GM10847 (cell line): ENCODE measurements around the gene TMA7.

Experiments used
- POLR2A ChIP-seq: IDR thresholded peaks from 2 replicates; pipeline ENCODE4 v1.6.1; 2011; ENCODE audit not compliant: insufficient read length; ENCODE audit errors: extremely low read depth

TMA7 gene

DNA sequence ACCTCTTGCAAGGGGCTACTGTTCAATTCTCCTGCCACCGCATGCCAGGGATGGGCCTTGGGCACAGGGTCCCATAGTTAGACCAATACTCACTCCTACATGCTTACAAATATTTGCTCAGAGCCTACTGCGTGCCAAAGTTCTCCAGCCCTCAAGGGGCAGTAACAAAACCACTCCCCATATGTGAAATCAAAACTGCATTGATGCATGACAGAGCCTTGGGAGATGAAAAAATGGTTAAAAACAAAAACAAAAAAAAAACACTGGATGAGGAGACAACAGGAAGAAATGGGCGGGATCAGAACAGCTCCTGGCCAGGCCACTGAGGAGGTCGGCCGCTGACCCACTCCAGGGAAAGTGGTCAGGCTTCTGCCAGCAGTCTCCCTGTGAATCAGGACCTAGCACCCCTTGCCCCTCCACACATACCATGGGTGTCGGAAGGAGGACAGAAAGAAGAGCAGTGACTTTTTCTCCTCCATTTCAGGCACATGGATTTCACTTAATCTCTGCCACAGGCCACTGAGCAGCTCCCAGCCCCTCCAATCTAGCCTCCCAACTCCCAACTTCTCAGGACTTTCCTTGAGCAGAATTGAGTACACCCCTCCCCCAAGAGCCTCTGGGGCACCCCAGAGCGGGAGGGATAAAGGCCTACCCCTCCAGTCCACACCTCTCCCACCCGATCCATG, 13.0 kb upstream of the TMA7 start:
- no peak for TF ChIP-seq POLR2A

DNA sequence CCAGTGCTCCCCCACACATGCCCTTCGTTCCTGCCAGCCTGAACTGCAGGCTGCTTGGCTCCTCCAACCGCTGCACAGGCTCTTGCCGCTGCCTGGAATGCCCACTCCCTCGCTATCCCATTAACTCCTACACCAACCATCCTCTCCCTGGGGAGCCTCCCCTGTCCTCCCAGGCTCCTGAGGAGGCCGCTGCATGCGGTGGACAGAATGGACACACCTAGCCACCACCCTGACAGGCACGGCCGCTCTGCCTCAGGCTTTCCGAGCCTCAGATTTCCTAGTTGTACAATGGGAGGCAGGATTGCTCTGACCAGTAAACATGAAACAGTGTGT, 12.5 kb upstream of the TMA7 start:
- TF ChIP-seq POLR2A, result no peak

DNA sequence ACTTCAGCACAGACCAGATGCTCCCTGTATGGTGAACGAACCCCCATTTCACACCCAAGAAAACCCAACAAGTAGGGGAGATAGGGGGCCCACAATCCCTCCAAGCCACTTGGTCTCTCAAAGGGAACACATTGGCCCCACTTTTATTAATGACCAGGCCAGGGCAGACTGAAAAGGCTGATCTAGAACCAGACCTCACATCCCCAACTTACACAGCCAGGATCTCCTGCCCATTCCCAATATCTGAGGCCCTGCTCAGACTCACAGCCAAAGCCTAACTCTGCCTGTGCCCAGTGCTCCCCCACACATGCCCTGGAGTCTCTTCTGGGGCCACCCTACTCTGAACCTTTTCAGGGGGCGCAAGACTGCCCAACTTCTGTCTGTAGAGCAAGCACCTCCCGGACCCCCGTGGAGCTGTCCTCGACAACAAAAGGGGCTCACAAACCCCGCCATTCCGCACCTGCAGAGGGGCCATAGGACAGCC, 11.9 kb upstream of the TMA7 start:
- no peak for TF ChIP-seq POLR2A

DNA sequence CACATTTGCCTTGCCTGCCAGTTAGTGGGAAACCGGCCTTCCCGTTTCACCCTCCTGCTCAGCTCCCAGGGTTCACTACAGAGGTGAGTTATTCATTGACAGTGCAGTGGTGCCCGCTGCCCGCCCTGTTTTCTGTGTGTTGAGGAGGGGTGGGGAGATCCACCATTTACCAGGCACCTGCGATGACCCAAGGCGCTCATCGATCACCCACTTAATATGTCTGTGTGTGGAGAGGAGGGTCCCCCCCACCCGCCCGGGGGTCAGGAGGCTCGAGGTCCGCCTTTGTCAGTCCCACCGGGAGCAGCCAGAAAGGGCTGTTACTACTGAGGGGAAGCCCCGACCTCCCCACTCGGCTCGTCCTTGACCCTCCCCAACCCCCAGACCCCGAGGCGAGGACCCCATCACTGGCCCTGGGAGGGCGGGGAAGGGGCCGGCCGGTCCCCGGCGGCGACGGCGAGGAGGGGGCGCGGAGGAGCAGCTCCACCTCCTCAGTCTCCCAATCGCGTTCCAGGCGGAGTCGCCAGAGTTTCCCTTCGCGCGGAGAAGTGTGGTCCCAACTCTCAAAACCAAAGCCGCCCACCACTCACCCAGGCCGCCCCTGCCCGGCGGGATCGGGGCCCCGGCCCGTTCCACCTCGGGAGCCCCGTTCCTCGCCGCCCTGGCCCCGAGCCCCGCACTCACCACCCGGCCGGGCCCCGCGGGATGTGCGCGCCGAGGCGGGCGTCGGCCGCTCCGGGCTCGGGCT, 11.3 kb upstream of the TMA7 start:
- no peak for TF ChIP-seq POLR2A

DNA sequence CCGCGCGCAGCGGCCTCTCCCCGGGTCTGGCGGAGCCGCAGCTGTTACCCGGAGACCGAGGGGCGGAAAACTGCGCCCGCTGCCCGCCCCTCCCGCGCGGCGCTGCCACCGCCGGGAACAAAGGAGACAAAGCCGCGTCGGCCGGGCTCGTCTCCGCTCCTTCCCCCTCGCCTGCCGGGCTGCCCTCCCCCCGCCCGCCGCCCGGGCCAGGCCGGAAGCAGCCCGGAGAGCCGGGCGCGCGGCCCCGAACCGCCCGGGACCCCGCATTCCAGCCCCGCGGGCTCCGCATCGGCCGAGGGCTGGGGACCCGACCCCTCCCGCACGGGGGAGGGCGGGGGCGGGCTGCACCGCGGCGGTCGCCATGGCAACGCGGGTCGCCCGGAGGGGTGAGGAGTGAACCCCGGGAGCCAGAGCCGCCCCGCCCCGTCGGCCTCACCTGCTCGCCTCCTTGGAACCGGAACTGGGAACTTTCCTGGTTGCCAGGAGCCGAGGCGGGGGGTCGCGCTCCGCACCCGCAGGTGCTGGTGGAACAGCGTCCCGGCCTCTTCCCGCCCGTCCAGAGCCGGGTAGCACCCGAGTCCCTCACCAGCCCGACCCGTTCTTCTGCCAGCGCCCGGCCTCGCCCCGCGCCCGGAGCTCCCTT, 10.6 kb upstream of the TMA7 start:
- no peak for TF ChIP-seq POLR2A

DNA sequence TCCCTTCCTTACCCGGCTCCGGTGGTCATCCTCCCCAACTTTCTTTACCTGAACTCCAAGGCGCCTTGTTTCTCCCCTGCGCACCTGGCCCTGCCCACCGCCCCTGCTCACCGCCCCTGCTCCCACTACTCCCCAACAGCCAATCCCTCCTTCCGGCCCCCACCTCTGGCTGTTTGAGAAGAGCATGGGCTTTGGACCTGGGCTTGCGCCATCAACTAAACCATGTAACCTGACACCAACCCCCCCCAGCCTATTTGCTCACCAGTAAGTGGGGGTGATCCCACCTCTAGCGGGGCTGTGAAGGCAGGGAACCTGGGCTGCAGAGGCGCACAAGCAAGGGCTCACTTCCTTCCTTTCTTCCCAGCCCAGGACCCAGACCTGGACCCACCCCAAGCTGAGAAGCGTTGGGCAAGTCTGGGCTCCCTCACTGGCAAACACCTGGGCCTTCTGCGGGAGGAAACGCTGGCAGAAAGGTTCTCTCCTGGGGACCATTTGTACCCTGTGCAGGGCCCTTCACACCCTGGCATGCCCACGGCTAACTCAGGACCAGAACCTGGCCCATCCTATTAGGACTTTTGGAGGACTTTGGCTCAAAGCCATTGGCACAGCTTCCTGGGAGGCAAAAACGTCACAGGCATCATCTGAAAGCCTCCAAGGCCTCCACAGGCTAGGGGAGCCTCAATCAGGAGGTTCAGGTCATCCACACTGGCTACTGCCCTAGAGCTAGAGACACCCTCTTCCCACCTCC, 9.9 kb upstream of the TMA7 start, which contains the start of gene PLXNB1:
TSS of gene PLXNB1 (minus strand) at position 127 of the 748 bp plus-strand sequence. CDS start 5,475 bp downstream, outside the sequence.
- TF ChIP-seq POLR2A, result no peak

DNA sequence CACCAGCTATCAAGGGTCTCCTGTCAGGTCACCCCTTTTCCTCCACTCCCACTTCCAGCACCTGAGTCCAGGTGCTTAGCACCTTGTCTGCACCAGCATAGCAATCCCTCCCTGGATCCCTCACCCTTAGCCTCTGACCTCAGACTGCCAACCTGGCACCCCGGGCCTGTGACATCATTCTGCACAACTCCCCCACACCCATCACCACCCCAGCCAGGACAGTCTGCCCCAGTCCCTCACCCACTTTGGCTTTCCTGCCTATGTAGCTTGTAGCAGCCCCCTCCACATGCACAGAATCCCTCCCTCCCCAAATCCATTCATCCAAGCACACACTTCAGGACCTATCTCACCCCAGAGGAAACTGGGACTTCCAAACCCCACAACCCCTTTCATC, 9.4 kb upstream of the TMA7 start:
- TF ChIP-seq POLR2A, result no peak

DNA sequence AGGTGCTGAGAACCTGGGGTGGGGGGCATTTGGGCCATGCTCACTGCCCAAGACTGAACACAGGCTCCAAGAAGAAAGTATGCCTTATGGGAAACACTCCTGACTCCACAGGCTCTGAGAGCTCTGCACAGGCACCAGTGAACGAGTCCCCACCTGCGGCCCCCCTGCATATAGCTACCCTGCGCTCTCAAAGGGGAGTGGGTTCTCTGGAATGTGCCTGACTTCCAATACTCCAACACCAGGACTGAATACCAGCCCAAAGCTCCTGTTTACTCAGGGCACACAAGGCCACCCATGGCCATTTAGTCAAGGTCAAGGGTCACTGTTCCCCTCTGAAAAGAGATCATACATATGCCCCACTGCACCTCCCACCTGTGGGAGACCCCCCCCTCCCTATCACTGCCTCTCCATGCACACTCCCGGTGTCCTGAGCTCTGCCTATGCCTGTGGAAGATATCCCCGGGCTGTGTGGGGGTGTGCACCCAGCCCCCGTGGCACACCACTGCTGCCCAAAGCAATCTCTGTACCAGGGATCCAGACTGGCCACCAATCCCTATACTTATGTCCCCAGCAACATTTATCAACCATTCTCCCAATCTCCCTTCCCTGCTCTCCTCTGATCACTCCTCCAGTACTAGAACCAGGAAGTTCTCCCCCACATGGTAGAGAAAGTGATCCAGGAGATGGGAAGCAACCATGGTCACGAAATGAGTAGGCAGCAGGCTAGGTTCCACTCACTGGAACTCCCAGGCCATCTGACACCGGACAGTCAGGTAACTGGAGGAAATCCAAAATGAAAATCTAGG, 8.6 kb upstream of the TMA7 start:
- TF ChIP-seq POLR2A, result no peak

DNA sequence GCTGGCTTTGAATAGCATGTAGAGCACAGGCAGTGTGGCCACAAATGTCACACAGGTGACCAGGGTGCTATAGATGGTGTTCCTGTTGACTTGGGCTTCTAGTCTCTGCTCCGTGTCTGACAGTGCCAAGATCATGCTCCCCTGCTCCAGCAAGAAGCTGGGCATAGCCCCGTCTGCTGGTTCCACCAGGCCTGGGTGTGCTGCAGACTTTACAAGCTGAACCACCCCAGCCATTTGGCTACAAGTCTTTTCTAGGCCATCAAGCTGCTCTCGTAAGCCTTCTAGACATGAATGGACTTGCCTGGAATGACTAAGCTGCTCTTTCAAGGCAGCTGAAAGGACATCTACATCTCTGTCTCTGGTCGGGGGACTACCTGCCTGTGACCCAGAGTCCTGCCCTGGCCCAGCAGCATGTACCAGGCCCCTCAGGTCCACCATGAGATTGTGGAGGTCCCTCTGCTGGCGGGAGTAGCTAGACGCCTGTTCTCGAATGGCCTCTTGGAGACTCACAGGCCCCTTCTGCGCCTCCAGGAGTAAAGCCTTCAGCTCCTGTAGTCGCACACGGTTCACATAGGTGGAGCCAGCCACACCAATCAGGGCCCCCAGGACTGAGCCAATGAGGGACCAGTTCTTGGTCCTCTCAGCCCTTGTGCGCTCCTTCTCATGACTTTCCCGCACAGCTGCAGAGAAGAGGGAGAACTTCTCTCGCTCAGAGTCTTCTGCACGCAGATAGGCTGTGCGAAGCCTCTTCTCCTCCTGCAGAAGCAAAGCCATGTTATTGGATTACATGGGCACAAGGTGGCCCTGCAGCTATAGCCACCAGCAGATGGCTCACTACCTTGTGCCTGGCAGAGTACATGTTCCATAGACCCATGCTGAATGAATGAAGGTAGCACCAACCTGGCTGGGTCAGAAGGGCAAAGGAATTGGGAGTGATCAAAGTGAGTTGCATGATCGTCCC, 7.4 kb upstream of the TMA7 start:
- no peak for TF ChIP-seq POLR2A

DNA sequence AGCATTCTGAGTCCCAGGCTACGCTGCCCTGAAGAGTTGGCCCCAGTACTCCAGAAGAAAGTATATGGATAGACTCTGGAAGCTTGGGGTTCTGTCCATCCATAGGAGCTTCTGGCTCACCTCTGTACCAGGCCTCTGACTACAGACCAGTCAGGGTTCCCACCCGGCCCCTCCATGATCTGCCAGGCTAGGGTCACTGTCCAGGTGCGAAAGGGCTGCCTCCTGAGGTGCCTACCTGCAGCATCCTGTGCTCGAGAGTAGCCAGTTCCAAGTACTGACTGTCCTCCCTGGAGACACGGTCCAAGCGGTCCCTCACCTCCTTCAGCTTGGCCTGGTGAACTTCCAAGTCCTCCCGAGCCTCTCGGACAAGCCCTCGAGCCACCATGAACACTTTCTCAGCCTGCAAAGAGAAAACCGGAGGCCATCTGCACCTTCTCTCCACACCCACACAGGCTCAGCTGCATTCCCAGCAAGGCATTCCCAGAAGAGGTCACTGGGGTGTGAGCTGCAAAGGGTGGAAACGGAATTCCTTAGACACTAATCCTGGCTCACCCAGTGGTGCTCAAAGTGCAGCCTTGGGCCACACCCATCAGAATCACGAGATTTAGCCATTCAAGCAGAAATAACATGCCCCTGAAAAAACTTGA, 6.5 kb upstream of the TMA7 start:
- no peak for TF ChIP-seq POLR2A

DNA sequence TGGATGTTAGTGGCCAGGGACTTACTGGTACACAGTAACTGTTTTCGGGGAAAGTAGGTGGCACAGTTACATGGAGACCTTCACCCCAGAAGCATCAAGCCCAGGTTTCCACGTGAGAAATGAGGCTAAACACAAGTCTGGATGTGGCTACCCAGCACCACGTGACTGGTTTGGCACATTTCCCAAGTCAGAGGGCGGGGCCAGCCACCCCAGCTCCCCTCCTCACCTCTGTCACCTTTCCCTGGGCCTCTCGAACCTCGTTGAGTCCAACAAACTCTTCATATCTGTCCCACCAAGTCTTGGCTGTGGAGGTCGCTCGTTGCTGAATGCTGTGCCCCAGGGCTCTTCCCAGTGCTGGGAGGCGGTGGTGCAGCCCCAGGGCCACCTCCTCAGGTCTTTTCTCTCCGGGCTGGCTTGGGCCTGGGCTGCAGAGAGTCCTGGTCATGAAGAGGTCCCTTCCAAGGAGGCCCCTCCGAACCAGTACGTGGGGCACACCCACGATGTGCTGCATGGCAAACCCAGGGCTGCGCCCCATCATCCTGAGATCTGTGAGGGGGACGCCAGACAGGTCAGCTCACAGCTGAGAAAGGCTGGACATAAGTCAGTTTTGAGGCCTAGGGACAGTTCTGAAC, 5.3 kb upstream of the TMA7 start:
- no peak for TF ChIP-seq POLR2A

DNA sequence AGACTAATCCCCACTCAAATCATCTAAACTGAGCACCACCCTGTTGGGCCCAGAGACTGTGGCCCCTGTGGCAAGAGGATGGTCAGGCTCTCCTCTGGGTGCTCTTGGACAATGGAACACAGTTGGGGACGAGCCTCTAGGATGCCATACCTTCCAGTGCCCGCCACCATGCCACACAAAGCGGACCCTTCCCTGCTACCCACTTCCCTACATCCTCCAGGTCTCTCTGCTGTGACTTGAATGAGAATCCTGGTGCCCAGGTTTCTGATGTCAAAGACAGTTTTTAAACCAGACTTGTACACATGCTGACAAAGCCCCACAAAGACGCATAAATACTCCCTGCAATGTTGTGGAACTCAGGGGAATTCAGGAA, 4.8 kb upstream of the TMA7 start:
- TF ChIP-seq POLR2A, result no peak

DNA sequence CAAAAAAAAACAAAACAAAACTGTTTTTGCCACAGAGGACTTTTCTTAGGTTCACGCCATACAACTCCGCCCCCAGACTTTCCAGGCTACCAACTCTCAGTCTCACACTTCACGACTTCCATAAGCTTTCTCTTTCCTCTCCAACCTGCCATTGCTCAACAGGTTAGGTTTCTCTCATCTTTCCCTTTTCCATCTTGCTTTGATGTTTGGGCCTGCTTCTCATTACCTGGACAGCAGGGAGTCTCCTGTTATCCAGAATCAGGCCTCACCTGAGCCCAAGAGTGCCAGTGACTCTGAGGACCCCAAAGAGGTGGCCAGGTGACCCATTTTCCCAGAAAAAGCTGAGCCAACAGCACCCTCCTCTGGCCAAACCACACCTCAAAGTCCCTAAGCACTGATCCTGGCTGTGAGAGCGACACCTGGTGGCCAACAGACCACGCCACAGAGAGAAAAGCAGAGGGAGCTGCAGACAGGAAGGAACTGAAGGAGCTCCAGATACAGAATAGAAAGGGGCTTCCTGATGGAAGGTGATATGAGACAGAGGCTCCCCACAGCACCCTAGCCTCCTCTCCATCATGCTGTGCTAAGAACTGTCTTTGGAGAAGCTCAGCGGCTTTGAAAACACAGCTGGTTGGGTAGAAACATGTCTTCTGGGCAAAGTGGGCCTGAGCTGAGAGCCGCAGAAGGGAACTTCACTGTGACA, 4.1 kb upstream of the TMA7 start:
- TF ChIP-seq POLR2A, result no peak

DNA sequence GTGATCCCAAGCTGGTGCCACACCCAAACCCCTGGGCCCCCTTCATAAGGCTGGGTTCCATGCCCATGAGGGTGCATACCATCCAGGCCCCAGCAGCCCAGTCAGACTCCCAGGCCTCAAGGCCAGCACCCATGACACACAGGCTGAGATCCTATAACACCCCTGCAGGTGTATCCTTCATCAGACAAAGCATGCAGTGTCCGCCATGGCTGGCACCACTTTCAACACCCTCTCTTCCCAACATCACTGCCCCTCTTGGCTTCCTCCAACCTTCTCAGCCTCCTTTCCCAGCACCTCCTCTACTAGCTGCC, 3.6 kb upstream of the TMA7 start:
- TF ChIP-seq POLR2A, result no peak
